Activated CD8-positive, alpha-beta memory T cell treated with anti-CD3 and anti-CD28 coated beads for 24 hours (primary cell): ENCODE data around the gene APC2.
"Not testable (repeated sequence)": the region's sequence is repeated elsewhere in the genome, so short reads cannot be mapped to it uniquely, and the experiment has no call there.

Experiments used
- DNase-seq: peaks from one replicate; pipeline ENCODE4 v3.0.0-alpha.2; 2020

The APC2 gene

GRCh38 chr19:1499231-1499630 is 49.3 kb downstream of the APC2 start:
- not testable (repeated sequence) for DNase-seq

GRCh38 chr19:1501200-1501595 is 51.3 kb downstream of the APC2 start:
- no peak for DNase-seq

GRCh38 chr19:1502433-1503088 is 52.6 kb downstream of the APC2 start:
- DNase-seq: no peak

- peak; percentile 90 for DNase-seq
These were observed 53.4 kb downstream of the APC2 start for GRCh38 chr19:1503089-1503924.

- DNase-seq: no peak
These were observed 54.2 kb downstream of the APC2 start for GRCh38 chr19:1503925-1504773.

- DNase-seq: no peak
These were observed 55.1 kb downstream of the APC2 start for GRCh38 chr19:1505012-1505411.

GRCh38 chr19:1505991-1506881 is 56.3 kb downstream of the APC2 start:
- no peak for DNase-seq

- DNase-seq: no peak
These were observed 57.3 kb downstream of the APC2 start for GRCh38 chr19:1507192-1507660.

GRCh38 chr19:1507763-1508506 is 58.0 kb downstream of the APC2 start:
- peak; percentile 95 for DNase-seq

- no peak for DNase-seq
These were observed 58.6 kb downstream of the APC2 start for GRCh38 chr19:1508507-1508856.

GRCh38 chr19:1509602-1510441 is 59.9 kb downstream of the APC2 start:
- DNase-seq: no peak

GRCh38 chr19:1510442-1510806 is 60.5 kb downstream of the APC2 start:
- no peak for DNase-seq

GRCh38 chr19:1510807-1511206 is 60.9 kb downstream of the APC2 start:
- no peak for DNase-seq

- no peak for DNase-seq
These were observed 61.7 kb downstream of the APC2 start for GRCh38 chr19:1511318-1512317.

- DNase-seq: peak; percentile 87
These were observed 63.0 kb downstream of the APC2 start, which contains the start of gene ADAMTSL5 for GRCh38 chr19:1512671-1513498. Gene ADAMTSL5 (minus strand): TSS chr19:1513019. CDS start chr19:1510943, 2,076 bp downstream.

- DNase-seq: peak; percentile 83
These were observed 63.8 kb downstream of the APC2 start for GRCh38 chr19:1513499-1514294.

- DNase-seq: no peak
These were observed 64.4 kb downstream of the APC2 start for GRCh38 chr19:1514295-1514661.
